ENCODE measurements around the gene DHX36. TPM values are rescaled to one million over a fixed set of nuclear protein-coding genes. Genes with fewer than 3 reads are reported as not detected.

Gene DHX36
- total and polyA plus RNA-seq, 4 donors: 10.6 to 33.6 (median 23.1) TPM

GRCh38 chr3:154240235-154240634, 84.1 kb downstream of the DHX36 start (continued):
- no peak for TF ChIP-seq REST (IDR thresholded peaks at IDR 0.05)
- TF ChIP-seq FOXA1 (IDR thresholded peaks at IDR 0.05): no peak
- no peak for TF ChIP-seq NR2F2 (IDR thresholded peaks at IDR 0.05)
- TF ChIP-seq JUND (IDR thresholded peaks at IDR 0.05): no peak
- no peak for TF ChIP-seq SP1 (IDR thresholded peaks at IDR 0.05)
- no peak for TF ChIP-seq GABPA (IDR thresholded peaks at IDR 0.05 in 1 of 2, conservative IDR thresholded peaks at IDR 0.05 in 1 of 2)
- no peak for TF ChIP-seq TAF1 (conservative IDR thresholded peaks at IDR 0.05)
- no peak for TF ChIP-seq ATF3 (IDR thresholded peaks at IDR 0.05)
- no peak for TF ChIP-seq HNF4A (conservative IDR thresholded peaks at IDR 0.05)
- no peak for TF ChIP-seq YY1 (IDR thresholded peaks at IDR 0.05)
- TF ChIP-seq FOXA2 (IDR thresholded peaks at IDR 0.05): no peak
- TF ChIP-seq MAX (IDR thresholded peaks at IDR 0.05): no peak

GRCh38 chr3:154236331-154236730, 88.0 kb downstream of the DHX36 start:
- Histone ChIP-seq H3K27ac (ENCODE audit: low read depth in 1 of 2, low read length in 2 of 2) (no peak overlapping the region), H3K9me3 (ENCODE audit: control insufficient read depth in 4 of 4, low read length in 3 of 4) (no peaks in the 10 kb centered on the region), H3K9ac (ENCODE audit: low read depth in 1 of 2, low read length in 2 of 2) (no peak overlapping the region), H3K4me1 (ENCODE audit: control insufficient read depth in 4 of 4, insufficient read depth in 4 of 4, low read length in 3 of 4) (no peaks in the 10 kb centered on the region), H3K27me3 (ENCODE audit: control insufficient read depth in 4 of 4, insufficient read depth in 4 of 4, low read length in 3 of 4) (no peaks in the 10 kb centered on the region), H3K4me3 (ENCODE audit: low read depth in 1 of 3, low read length in 3 of 3) (no peak overlapping the region), H3K36me3 (ENCODE audit: control insufficient read depth in 4 of 4, insufficient read depth in 3 of 4, low read depth in 1 of 4, low read length in 3 of 4) (peaks cover 1 to 24% (median 11%) of the 10 kb centered on the region in 4 donors)
- DNase-seq (ENCODE audit: low spot score): no peak
- WGBS: 72% methylated on average over 3 of the region's 3 CpGs
- TF ChIP-seq CTCF (IDR thresholded peaks at IDR 0.05; ENCODE audit: low read depth, low read length, missing input control): no peak
- TF ChIP-seq ATF3 (IDR thresholded peaks at IDR 0.05): no peak
- TF ChIP-seq MAX (IDR thresholded peaks at IDR 0.05): no peak

GRCh38 chr3:154235330-154235729, 89.0 kb downstream of the DHX36 start:
- DNase-seq (ENCODE audit: low spot score): no peak
- H3K27me3 ChIP-seq (ENCODE audit: control insufficient read depth in 4 of 4, insufficient read depth in 4 of 4, low read length in 3 of 4): no peaks in the 10 kb centered on the region
- no peak overlapping the region for H3K9ac ChIP-seq (ENCODE audit: low read depth in 1 of 2, low read length in 2 of 2)
- no peak overlapping the region for H3K27ac ChIP-seq (ENCODE audit: low read depth in 1 of 2, low read length in 2 of 2)
- H3K9me3 ChIP-seq (ENCODE audit: control insufficient read depth in 4 of 4, low read length in 3 of 4): no peaks in the 10 kb centered on the region
- no peak for TF ChIP-seq RXRA (IDR thresholded peaks at IDR 0.05)
- no peak for TF ChIP-seq MAX (IDR thresholded peaks at IDR 0.05)
- TF ChIP-seq JUND (IDR thresholded peaks at IDR 0.05): no peak
- TF ChIP-seq EGR1 (IDR thresholded peaks at IDR 0.05; ENCODE audit: low read depth in 2 of 2): no peak
- no peak for TF ChIP-seq HNF4G (IDR thresholded peaks at IDR 0.05)
- TF ChIP-seq TAF1 (conservative IDR thresholded peaks at IDR 0.05): no peak
- TF ChIP-seq ATF3 (IDR thresholded peaks at IDR 0.05): no peak
- TF ChIP-seq RAD21 (IDR thresholded peaks at IDR 0.05): no peak
- TF ChIP-seq HNF4A (conservative IDR thresholded peaks at IDR 0.05): no peak
- no peaks in the 10 kb centered on the region for H3K4me1 ChIP-seq (ENCODE audit: control insufficient read depth in 4 of 4, insufficient read depth in 4 of 4, low read length in 3 of 4)
- no peak overlapping the region for H3K4me3 ChIP-seq (ENCODE audit: low read depth in 1 of 3, low read length in 3 of 3)
- WGBS: 99% methylated on average over 1 of the region's 1 CpG
- H3K36me3 ChIP-seq (ENCODE audit: control insufficient read depth in 4 of 4, insufficient read depth in 3 of 4, low read depth in 1 of 4, low read length in 3 of 4): peaks cover 0 to 17% (median 10%) of the 10 kb centered on the region in 4 donors

Measured in liver (tissue), 9 donors.